HCT116 (cell line): Measurements from ENCODE around the gene ST7L.

ENCODE experiments used
- EZH2phosphoT487 ChIP-seq: fragments of 200-600 bp; IDR thresholded peaks from 2 replicates; pipeline ENCODE4 v1.6.1; 2018; ENCODE audit warnings: antibody characterized with exemption, borderline replicate concordance
- POLR2A ChIP-seq: IDR thresholded peaks from 2 replicates; pipeline ENCODE4 v1.7.0; 2011; ENCODE audit warnings: borderline replicate concordance; ENCODE audit not compliant: insufficient read depth, insufficient read length; ENCODE audit errors: extremely low read depth
- YY1 ChIP-seq: IDR thresholded peaks from 2 replicates; pipeline ENCODE4 v1.6.1; 2011; ENCODE audit warnings: low read length, low read depth, moderate library complexity, mild to moderate bottlenecking; ENCODE audit not compliant: insufficient replicate concordance; ENCODE audit errors: extremely low read depth
- TF ChIP-seq, protein P1 (sequence below), 3 experiments: fragments of 200-600 bp in 1 of 3; sonication (generic) in 1 of 3; IDR thresholded peaks in 2 of 3; conservative IDR thresholded peaks in 1 of 3; 2 replicates each; pipeline ENCODE4 v1.5.1; 2012 to 2017; ENCODE audit warnings: low read depth in 2 of 3, low read length in 2 of 3, antibody characterized with exemption in 1 of 3, borderline replicate concordance in 1 of 3, control low read depth in 1 of 3, mild to moderate bottlenecking in 1 of 3, mixed read lengths in 1 of 3, mixed run types in 1 of 3, moderate library complexity in 1 of 3; ENCODE audit not compliant: insufficient read depth in 1 of 3
- TF ChIP-seq, protein P2 (sequence below): IDR thresholded peaks from 2 replicates; pipeline ENCODE4 v1.6.1; 2012; ENCODE audit warnings: low read depth

DNA sequence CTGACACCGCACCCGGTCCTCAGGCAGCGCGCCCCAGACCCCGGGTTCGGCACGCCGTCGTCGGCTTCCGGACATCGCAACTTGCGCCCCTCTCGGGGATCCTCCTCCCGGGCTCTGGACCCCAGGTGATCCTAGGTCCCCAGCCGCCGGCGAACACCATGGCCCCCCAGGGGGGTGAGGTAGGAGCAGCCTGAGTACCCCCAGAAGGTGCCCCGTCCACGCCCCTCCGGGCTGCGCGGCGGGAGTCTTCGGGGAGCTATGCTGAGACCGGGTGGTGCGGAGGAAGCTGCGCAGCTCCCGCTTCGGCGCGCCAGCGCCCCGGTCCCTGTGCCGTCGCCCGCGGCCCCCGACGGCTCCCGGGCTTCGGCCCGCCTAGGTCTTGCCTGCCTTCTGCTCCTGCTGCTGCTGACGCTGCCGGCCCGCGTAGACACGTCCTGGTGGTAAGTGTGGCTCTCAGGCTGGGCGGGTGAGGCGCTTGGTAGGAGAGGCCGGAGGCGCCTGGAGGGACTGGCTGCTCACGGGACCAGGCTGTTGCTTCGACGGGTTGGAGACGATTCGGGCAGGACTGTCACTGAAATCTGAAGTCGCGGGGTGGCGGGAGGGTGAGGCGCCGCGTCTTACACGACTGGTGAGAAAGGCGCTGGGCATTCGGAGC lies 109.8 kb downstream of the ST7L start:
- TF ChIP-seq, protein P1, sequence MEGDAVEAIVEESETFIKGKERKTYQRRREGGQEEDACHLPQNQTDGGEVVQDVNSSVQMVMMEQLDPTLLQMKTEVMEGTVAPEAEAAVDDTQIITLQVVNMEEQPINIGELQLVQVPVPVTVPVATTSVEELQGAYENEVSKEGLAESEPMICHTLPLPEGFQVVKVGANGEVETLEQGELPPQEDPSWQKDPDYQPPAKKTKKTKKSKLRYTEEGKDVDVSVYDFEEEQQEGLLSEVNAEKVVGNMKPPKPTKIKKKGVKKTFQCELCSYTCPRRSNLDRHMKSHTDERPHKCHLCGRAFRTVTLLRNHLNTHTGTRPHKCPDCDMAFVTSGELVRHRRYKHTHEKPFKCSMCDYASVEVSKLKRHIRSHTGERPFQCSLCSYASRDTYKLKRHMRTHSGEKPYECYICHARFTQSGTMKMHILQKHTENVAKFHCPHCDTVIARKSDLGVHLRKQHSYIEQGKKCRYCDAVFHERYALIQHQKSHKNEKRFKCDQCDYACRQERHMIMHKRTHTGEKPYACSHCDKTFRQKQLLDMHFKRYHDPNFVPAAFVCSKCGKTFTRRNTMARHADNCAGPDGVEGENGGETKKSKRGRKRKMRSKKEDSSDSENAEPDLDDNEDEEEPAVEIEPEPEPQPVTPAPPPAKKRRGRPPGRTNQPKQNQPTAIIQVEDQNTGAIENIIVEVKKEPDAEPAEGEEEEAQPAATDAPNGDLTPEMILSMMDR (IDR thresholded peaks at IDR 0.05 in 2 of 3, conservative IDR thresholded peaks at IDR 0.05 in 1 of 3; ENCODE audit: borderline replicate concordance in 1 of 3, insufficient read depth in 1 of 3, low read depth in 2 of 3, low read length in 2 of 3): no peak
- TF ChIP-seq POLR2A: no peak
- no peak for TF ChIP-seq YY1
- TF ChIP-seq, protein P2, sequence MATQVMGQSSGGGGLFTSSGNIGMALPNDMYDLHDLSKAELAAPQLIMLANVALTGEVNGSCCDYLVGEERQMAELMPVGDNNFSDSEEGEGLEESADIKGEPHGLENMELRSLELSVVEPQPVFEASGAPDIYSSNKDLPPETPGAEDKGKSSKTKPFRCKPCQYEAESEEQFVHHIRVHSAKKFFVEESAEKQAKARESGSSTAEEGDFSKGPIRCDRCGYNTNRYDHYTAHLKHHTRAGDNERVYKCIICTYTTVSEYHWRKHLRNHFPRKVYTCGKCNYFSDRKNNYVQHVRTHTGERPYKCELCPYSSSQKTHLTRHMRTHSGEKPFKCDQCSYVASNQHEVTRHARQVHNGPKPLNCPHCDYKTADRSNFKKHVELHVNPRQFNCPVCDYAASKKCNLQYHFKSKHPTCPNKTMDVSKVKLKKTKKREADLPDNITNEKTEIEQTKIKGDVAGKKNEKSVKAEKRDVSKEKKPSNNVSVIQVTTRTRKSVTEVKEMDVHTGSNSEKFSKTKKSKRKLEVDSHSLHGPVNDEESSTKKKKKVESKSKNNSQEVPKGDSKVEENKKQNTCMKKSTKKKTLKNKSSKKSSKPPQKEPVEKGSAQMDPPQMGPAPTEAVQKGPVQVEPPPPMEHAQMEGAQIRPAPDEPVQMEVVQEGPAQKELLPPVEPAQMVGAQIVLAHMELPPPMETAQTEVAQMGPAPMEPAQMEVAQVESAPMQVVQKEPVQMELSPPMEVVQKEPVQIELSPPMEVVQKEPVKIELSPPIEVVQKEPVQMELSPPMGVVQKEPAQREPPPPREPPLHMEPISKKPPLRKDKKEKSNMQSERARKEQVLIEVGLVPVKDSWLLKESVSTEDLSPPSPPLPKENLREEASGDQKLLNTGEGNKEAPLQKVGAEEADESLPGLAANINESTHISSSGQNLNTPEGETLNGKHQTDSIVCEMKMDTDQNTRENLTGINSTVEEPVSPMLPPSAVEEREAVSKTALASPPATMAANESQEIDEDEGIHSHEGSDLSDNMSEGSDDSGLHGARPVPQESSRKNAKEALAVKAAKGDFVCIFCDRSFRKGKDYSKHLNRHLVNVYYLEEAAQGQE: no peak
- no peak for TF ChIP-seq EZH2phosphoT487
